GM21447 (cell line): Measurements from ENCODE around the gene NFIA.

Experiments used
- ATAC-seq: cut with Tn5 transposase; IDR thresholded peaks from one replicate; pipeline ENCODE4 v1.9.1; 2021; ENCODE audit not compliant: unreplicated experiment

The NFIA gene

GRCh38 chr1:61238359-61238665 lies 156.0 kb downstream of the NFIA start:
- ATAC-seq: no peak

- no peak for ATAC-seq
Observed at GRCh38 chr1:61240878-61241277, 158.5 kb downstream of the NFIA start.

GRCh38 chr1:61241411-61241838 lies 159.1 kb downstream of the NFIA start:
- ATAC-seq: no peak

GRCh38 chr1:61241973-61242381 lies 159.6 kb downstream of the NFIA start:
- no peak for ATAC-seq

GRCh38 chr1:61244114-61244513 lies 161.8 kb downstream of the NFIA start:
- ATAC-seq: no peak

- no peak for ATAC-seq
Observed at GRCh38 chr1:61245696-61246400, 163.5 kb downstream of the NFIA start.

GRCh38 chr1:61247051-61247825 lies 164.9 kb downstream of the NFIA start:
- ATAC-seq: no peak

GRCh38 chr1:61247881-61248752 lies 165.8 kb downstream of the NFIA start:
- ATAC-seq: no peak

GRCh38 chr1:61250933-61251332 lies 168.6 kb downstream of the NFIA start:
- ATAC-seq: no peak

- ATAC-seq: no peak
Observed at GRCh38 chr1:61253059-61253735, 170.8 kb downstream of the NFIA start.

GRCh38 chr1:61253912-61254633 lies 171.7 kb downstream of the NFIA start:
- no peak for ATAC-seq

- ATAC-seq: no peak
Observed at GRCh38 chr1:61254634-61255357, 172.4 kb downstream of the NFIA start.

GRCh38 chr1:61255358-61255703 lies 173.0 kb downstream of the NFIA start:
- no peak for ATAC-seq

GRCh38 chr1:61259379-61260148 lies 177.2 kb downstream of the NFIA start:
- no peak for ATAC-seq

- no peak for ATAC-seq
Observed at GRCh38 chr1:61260171-61260570, 177.8 kb downstream of the NFIA start.

- no peak for ATAC-seq
Observed at GRCh38 chr1:61261595-61261994, 179.2 kb downstream of the NFIA start.

- ATAC-seq: no peak
Observed at GRCh38 chr1:61263905-61264824, 181.8 kb downstream of the NFIA start.

GRCh38 chr1:61264825-61265242 lies 182.5 kb downstream of the NFIA start:
- ATAC-seq: no peak
